B cell (primary cell): Measurements from ENCODE around the gene SYNE2. TPM values are rescaled to one million over a fixed set of nuclear protein-coding genes. Genes with fewer than 3 reads are reported as not detected.

Experiments used
- ATAC-seq: fragments of 200-7000 bp; cut with Tn5 transposase; one replicate; pipeline ENCODE4 v1.10.0; 2021; ENCODE audit warnings: low read depth, mild to moderate bottlenecking, moderate number of reproducible peaks, moderate library complexity
- CTCF ChIA-PET: fragments of 350-600 bp; sonication (Branson Sonifier 250); formaldehyde crosslinking; loops from one replicate; lab custom pipeline; 2021; ENCODE audit warnings: antibody characterized with exemption, inconsistent platforms; lab: Charles Lee
- POLR2A ChIA-PET: fragments of 350-600 bp; sonication (Branson Sonifier 250); formaldehyde crosslinking; loops from one replicate; lab custom pipeline; 2021; ENCODE audit warnings: antibody characterized with exemption; lab: Charles Lee
- DNase-seq: peaks from one replicate; pipeline ENCODE4 v3.0.0; 2013
- H2AFZ ChIP-seq: 2 replicates; pipeline ENCODE4 v1.6.1; 2012; ENCODE audit warnings: mild to moderate bottlenecking, low read depth, low read length; ENCODE audit not compliant: insufficient read depth, poor library complexity, severe bottlenecking
- H3K27ac ChIP-seq, 2 donors: 1 replicate in 1 of 2; 2 replicates in 1 of 2; pipeline ENCODE4 v1.5.1; 2012 to 2013; ENCODE audit warnings: low read length in 2 of 2, mild to moderate bottlenecking in 2 of 2, moderate library complexity in 1 of 2
- H3K27me3 ChIP-seq, 4 experiments: fragments of 200-600 bp in 1 of 4; sonication (generic) in 1 of 4; replicated peaks in 1 of 4; 1 replicate in 2 of 4; 2 replicates in 2 of 4; pipeline versions ENCODE4 v1.6.1 to v1.7.0; 2013 to 2016; ENCODE audit warnings: low read length in 3 of 4, mild to moderate bottlenecking in 2 of 4, mixed read lengths in 1 of 4, moderate library complexity in 1 of 4; ENCODE audit not compliant: insufficient read depth in 4 of 4, control insufficient read depth in 3 of 4; ENCODE audit errors: control extremely low read depth in 1 of 4
- H3K36me3 ChIP-seq, 2 experiments: replicated peaks in 1 of 2; 1 replicate in 1 of 2; 2 replicates in 1 of 2; pipeline versions ENCODE4 v1.6.1 to v1.7.1; 2013; ENCODE audit warnings: low read length in 1 of 2; ENCODE audit not compliant: insufficient read depth in 2 of 2, control insufficient read depth in 1 of 2; ENCODE audit errors: control extremely low read depth in 1 of 2, extremely low read depth in 1 of 2
- H3K4me1 ChIP-seq, 2 donors: fragments of 200-600 bp in 1 of 2; sonication (generic) in 1 of 2; 1 replicate in 1 of 2; 2 replicates in 1 of 2; pipeline versions ENCODE4 v1.5.1 to v1.6.1; 2013 to 2017; ENCODE audit warnings: low read length in 2 of 2; ENCODE audit not compliant: control insufficient read depth in 2 of 2, insufficient read depth in 2 of 2
- H3K4me2 ChIP-seq: replicated peaks from 2 replicates; pipeline ENCODE3; 2012; ENCODE audit warnings: mild to moderate bottlenecking, low read depth, low read length; ENCODE audit not compliant: poor library complexity, severe bottlenecking
- H3K4me3 ChIP-seq, 5 experiments: fragments of 200-600 bp in 1 of 5; sonication (generic) in 1 of 5; 1 replicate in 3 of 5; 2 replicates in 2 of 5; pipeline versions ENCODE4 v1.5.1 to v1.7.0; 2011 to 2016; ENCODE audit warnings: low read length in 4 of 5, mild to moderate bottlenecking in 4 of 5, low read depth in 2 of 5, control low read depth in 1 of 5, moderate library complexity in 1 of 5; ENCODE audit not compliant: insufficient read depth in 1 of 5; ENCODE audit errors: control extremely low read depth in 1 of 5, extremely low read depth in 1 of 5
- H3K79me2 ChIP-seq: fragments of 200-600 bp; sonication (generic); one replicate; pipeline ENCODE4 v1.6.0; 2016; ENCODE audit warnings: low read length; ENCODE audit not compliant: control insufficient read depth, insufficient read depth
- H3K9ac ChIP-seq: fragments of 200-600 bp; sonication (generic); 2 replicates; pipeline ENCODE4 v1.6.1; 2017; ENCODE audit warnings: mild to moderate bottlenecking, low read length, moderate library complexity
- H3K9me3 ChIP-seq, 3 donors: one replicate each; pipeline versions ENCODE4 v1.6.1 to v1.7.1; 2013; ENCODE audit warnings: low read length in 2 of 3; ENCODE audit not compliant: control insufficient read depth in 2 of 3, insufficient read depth in 1 of 3; ENCODE audit errors: control extremely low read depth in 1 of 3
- H4K20me1 ChIP-seq: 2 replicates; pipeline ENCODE4 v1.6.0; 2012; ENCODE audit warnings: mild to moderate bottlenecking, low read length; ENCODE audit not compliant: insufficient read depth, control insufficient read depth, poor library complexity, severe bottlenecking
- H3K27ac Mint-ChIP-seq: one replicate; pipeline ENCODE4 v1.8.0; 2021; ENCODE audit warnings: mixed read lengths
- H3K27me3 Mint-ChIP-seq: one replicate; pipeline ENCODE4 v1.8.0; 2021; ENCODE audit warnings: mixed read lengths
- H3K4me1 Mint-ChIP-seq: one replicate; pipeline ENCODE4 v1.8.0; 2021; ENCODE audit warnings: mixed read lengths
- H3K4me3 Mint-ChIP-seq: one replicate; pipeline ENCODE4 v1.8.0; 2021; ENCODE audit warnings: mixed read lengths
- H3K9me3 Mint-ChIP-seq: one replicate; pipeline ENCODE4 v1.8.0; 2022; ENCODE audit warnings: mixed read lengths; ENCODE audit not compliant: insufficient read depth
- CTCF ChIP-seq: fragments of 200-600 bp; IDR thresholded peaks from one replicate; pipeline ENCODE4 v1.8.0; 2022; ENCODE audit warnings: antibody characterized with exemption, mild to moderate bottlenecking
- EZH2 ChIP-seq: IDR thresholded peaks from 2 replicates; pipeline ENCODE4 v1.6.1; 2012; ENCODE audit warnings: borderline replicate concordance, low read depth, mild to moderate bottlenecking, moderate library complexity, low read length; ENCODE audit not compliant: insufficient read depth, poor library complexity, severe bottlenecking
- WGBS: methylation state at CpG from one replicate; pipeline ENCODE4 v1.1.5; 2013; ENCODE audit warnings: missing lambda C conversion rate; ENCODE audit not compliant: insufficient coverage; 5-methylcytosine and 5-hydroxymethylcytosine counted together
- intact Hi-C: fragments of 100-400 bp; cut with micrococcal nuclease; formaldehyde crosslinking; loops from one replicate; pipeline ENCODE4 v1.10.0; 2022
- polyA plus RNA-seq: library from polyadenylated mRNA; depleted of rRNA; stranded (reverse); fragments of >200 nt; gene quantifications from 2 replicates; pipeline ENCODE4 v1.2.3, GENCODE V29; 2012
- total RNA-seq, 2 donors: library from RNA; stranded (reverse); fragments of 120-200 nt in 1 of 2; gene quantifications; 1 replicate in 1 of 2; 2 replicates in 1 of 2; pipeline versions ENCODE4 v1.2.3 to v1.2.4, GENCODE V29; 2013 to 2022

SYNE2 gene
- total and polyA plus RNA-seq, 2 donors (not counting 1 experiment from before 2014, with no cell fraction given), result 39.5 to 105 TPM

GRCh38 chr14:64149921-64150320, 297.1 kb downstream of the SYNE2 start:
- H3K4me3 Mint-ChIP-seq, result no peak overlapping the region
- H3K27ac ChIP-seq, result no peak overlapping the region
- H4K20me1 ChIP-seq, result no peaks in the 10 kb centered on the region
- no peak overlapping the region for H3K4me3 ChIP-seq
- H3K79me2 ChIP-seq, result no peaks in the 10 kb centered on the region
- no peak overlapping the region for H2AFZ ChIP-seq
- CTCF ChIA-PET, result interaction anchor here (1.0 to 2.2 kb wide), 3 partner anchors 12 to 145 kb away, joined by 3 to 12 read pairs (median 4); partner anchors contain the start of gene ESR2
- no peaks in the 10 kb centered on the region for H3K9me3 ChIP-seq
- H3K27me3 Mint-ChIP-seq, result no peaks in the 10 kb centered on the region
- WGBS, result 100% methylated on average over 2 of the region's 8 CpGs
- no peak for ATAC-seq
- DNase-seq, result no peak
- no peak overlapping the region for H3K4me2 ChIP-seq
- intact Hi-C loops, result no loop called here
- no peak overlapping the region for H3K9ac ChIP-seq
- H3K36me3 ChIP-seq, result no peaks in the 10 kb centered on the region
- TF ChIP-seq EZH2 (no peak), CTCF (no peak)
- no peaks in the 10 kb centered on the region for H3K27me3 ChIP-seq
- H3K4me1 ChIP-seq, result no peaks in the 10 kb centered on the region
- POLR2A ChIA-PET, result no interaction called here
- H3K27ac Mint-ChIP-seq, result no peak overlapping the region
- no peaks in the 10 kb centered on the region for H3K4me1 Mint-ChIP-seq
- H3K9me3 Mint-ChIP-seq, result no peaks in the 10 kb centered on the region

DNA sequence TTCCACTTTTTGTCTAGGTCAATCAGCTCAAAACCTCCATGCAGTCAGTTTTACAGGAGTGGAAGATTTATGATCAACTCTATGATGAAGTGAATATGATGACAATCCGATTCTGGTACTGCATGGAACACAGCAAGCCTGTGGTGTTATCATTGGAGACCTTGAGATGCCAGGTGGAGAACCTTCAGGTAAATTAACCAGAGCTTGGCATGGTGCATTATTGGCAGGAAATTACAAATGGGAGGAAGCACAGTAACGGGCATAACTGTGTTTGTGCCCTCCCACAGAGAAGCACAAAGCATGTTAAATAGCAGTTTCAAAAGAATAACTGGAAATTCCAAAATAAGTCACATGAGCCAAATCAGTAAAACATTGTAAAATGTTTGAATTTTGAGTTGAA, 305.8 kb downstream of the SYNE2 start:
- H3K9ac ChIP-seq, result no peak overlapping the region

More for the DNA sequence above, 305.8 kb downstream of the SYNE2 start:
- Histone ChIP-seq H3K4me3 (no peak overlapping the region), H3K79me2 (no peaks in the 10 kb centered on the region), H3K4me2 (no peak overlapping the region), H3K9me3 (no peaks in the 10 kb centered on the region), H2AFZ (no peak overlapping the region), H3K27me3 (no peaks in the 10 kb centered on the region), H3K27ac (no peak overlapping the region), H4K20me1 (no peaks in the 10 kb centered on the region), H3K36me3 (no peaks in the 10 kb centered on the region), H3K4me1 (no peaks in the 10 kb centered on the region)
- no peak for DNase-seq
- Mint-ChIP-seq H3K27ac (no peak overlapping the region), H3K4me3 (no peak overlapping the region), H3K4me1 (peaks cover 9% of the 10 kb centered on the region), H3K9me3 (no peaks in the 10 kb centered on the region), H3K27me3 (no peaks in the 10 kb centered on the region)
- WGBS, result 86% methylated on average over 2 of the region's 2 CpGs
- intact Hi-C loops, result loop anchor here (1.0 kb wide), 2 partner anchors 136 to 145 kb away; partner anchors contain the start of gene ESR2
- ATAC-seq, result no peak
- ChIA-PET CTCF (interaction anchor here (0.9 to 5.3 kb wide), 5 partner anchors 10 to 144 kb away, joined by 3 to 61 read pairs (median 16); partner anchors contain the start of gene ESR2), POLR2A (no interaction called here)
- TF ChIP-seq CTCF, result no peak
- no peak for TF ChIP-seq EZH2
